Cardiac septum (tissue), 1 donor: Measurements from ENCODE around the gene PRDX2. TPM values are rescaled to one million over a fixed set of nuclear protein-coding genes. Genes with fewer than 3 reads are reported as not detected.
A peak's percentile ranks its signal among the peaks of the same experiment; 100 is the strongest.
"Not testable (repeated sequence)": the region's sequence is repeated elsewhere in the genome, so short reads cannot be mapped to it uniquely, and the experiment has no call there.

Experiments
- DNase-seq: peaks from one replicate; pipeline ENCODE4 v3.0.0-alpha.2; 2020; ENCODE audit warnings: low spot score
- intact Hi-C: fragments of 100-400 bp; cut with DNase I; formaldehyde crosslinking; loops from one replicate; pipeline ENCODE4 v1.14.0; 2022
- long read RNA-seq: library from polyadenylated mRNA; unstranded; transcript quantifications from one replicate; pipeline ENCODE4 v2.0.0, GENCODE V29; 2021
- total RNA-seq: library from RNA; stranded (reverse); fragmentation: NEBNext Ultra II Directional; extraction: Animal tissue kit (Norgen Biotek cat#: 25700); gene quantifications from one replicate; pipeline ENCODE4 v1.2.1, GENCODE V29; 2021
- donor health status: DM: no; HTN: no; CAD: no.

Gene PRDX2
- 595 TPM for total RNA-seq
- long read RNA-seq, transcript PRDX2-201 (6 exons, 987 nt) = major isoform, 1,012 of 1,073 reads
- long read RNA-seq, partial matches to known transcripts = 50 of 1,073 reads
- long read RNA-seq, other reads (novel, unspliced or antisense) = 7 of 1,073 reads

DNA sequence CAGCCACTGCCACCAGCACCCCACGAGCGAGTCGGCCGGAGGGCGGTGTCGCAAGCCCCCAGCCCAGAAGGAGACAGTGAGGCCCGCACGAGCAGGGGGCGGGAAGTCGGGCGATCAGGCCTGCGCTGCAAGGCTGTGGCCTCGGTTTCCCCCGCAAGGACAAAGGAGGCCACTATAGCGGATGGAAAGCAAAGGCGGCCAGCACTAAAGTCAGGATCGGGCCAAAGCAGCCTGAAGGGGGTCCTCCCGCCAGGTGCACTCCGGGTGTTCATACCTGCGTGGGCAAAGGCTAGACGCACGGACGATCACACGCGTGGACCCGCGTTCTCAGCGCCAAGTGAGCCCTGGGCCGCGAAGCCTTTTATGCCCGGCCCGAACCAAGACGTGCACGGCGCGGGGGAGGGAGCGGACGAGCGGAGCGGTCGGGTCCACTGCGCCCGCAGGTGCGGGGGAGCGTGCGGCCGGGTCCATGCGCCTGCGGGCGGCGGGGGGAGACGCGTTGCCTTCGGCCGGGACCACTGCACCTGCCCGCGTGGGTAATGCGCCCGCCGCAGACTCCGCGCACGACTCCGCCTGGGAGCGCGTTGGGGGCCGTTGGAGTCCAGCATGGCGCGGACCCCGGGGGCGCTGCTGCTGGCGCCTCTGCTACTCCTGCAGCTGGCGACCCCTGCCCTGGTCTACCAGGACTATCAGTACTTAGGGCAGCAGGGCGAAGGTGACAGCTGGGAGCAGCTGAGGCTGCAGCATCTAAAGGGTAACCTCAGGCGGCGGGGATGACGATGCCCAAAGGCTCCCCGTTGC, at the start of gene PRDX2, which contains the start of gene THSD8:
TSS of gene PRDX2 (minus strand) at position 335 of the 801 bp plus-strand sequence. CDS start 539 bp downstream, outside the sequence.
TSS of gene THSD8 (plus strand) at position 604 of the 801 bp plus-strand sequence. CDS start at position 607, 3 bp downstream.
- DNase-seq = peak; percentile 88
- intact Hi-C loops = loop anchor here (5.0 kb wide), 2 partner anchors 36 to 119 kb away; partner anchors contain the start of genes DHPS and MAST1

DNA sequence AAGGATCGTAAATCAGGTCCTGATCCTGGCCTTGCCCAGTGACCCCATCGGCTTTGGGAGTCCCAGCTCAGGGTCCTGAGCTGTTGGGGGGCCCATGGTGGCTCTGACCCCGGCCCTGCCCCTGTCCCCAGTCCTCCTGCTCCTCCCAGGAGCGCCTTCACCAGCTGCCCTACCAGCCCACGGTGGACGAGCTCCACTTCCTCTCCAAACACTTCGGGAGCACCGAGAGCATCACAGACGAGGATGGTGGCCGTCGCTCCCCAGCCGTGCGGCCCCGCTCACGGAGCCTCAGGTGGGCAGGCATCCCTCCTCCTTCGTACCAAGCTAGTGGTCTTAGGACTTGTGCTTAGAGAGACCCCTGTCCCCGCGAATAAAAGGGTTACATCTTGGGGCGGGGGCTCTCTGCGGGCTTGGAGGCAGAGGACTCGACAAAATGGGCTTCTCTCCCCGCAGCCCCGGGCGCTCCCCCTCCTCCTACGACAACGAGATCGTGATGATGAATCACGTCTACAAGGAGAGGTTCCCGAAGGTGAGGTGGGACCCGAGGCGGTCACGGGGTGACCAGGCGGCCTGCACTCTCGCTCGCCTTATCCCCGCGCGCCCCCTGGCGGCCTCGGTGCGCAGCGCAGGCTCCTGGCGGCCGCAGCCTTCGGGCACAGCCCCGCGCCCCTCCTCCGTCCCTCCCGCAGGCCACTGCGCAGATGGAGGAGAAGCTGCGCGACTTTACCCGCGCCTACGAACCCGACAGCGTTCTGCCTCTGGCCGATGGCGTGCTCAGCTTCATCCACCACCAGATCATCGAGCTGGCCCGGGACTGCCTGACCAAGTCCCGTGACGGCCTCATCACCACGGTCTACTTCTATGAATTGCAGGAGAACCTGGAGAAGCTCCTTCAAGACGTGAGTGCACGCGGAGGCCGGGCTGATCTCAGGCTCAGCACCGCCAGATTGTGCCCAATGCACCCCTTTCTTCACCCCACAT, 45.8 kb upstream of the PRDX2 start:
- peak; percentile 93 for DNase-seq
- intact Hi-C loops = loop anchor here (5.0 to 10.0 kb wide), 2 partner anchors 85 to 173 kb away; no protein-coding TSS in a partner anchor

GRCh38 chr19:12846613-12847012, 45.0 kb upstream of the PRDX2 start:
- intact Hi-C loops = loop anchor here (5.0 to 10.0 kb wide), 2 partner anchors 84 to 172 kb away; no protein-coding TSS in a partner anchor
- not testable (repeated sequence) for DNase-seq

DNA sequence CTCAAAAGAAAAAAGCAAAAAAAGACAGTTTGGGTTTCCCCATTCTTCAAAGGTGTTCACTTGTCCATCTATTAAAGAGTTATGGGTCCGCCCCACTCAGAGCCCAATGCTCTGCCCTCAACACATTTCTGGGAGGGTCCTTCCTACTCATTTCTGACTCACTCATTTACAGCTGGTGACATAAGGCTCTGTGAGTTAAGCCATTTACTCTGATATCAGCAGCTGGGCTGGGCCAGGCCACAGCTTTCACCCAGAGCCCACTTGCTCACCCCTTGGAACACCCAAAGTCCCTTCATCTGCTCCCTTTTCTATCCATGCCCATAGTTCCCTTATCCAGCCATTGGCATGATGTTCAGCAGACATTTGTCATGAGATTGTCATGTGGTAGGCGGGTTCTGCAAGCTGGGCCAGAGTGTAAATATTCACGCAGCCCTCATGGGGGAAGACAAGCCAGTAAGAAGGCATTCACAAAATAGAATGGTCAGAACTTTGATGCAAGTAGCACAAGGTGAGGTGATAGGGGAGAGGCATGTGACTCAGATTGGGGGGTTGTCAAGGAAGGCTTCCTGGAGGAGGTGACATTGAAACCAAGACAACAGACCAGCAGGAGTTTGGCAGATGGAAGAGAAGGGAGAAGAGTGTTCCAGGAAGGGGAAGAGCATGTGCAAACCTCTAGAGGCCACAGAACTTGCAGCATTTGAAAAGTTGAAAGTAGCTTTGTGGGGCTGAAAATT, 42.6 kb upstream of the PRDX2 start:
- DNase-seq = no peak
- intact Hi-C loops = loop anchor here (10.0 kb wide), 1 partner anchor 169 kb away; no protein-coding TSS in a partner anchor

DNA sequence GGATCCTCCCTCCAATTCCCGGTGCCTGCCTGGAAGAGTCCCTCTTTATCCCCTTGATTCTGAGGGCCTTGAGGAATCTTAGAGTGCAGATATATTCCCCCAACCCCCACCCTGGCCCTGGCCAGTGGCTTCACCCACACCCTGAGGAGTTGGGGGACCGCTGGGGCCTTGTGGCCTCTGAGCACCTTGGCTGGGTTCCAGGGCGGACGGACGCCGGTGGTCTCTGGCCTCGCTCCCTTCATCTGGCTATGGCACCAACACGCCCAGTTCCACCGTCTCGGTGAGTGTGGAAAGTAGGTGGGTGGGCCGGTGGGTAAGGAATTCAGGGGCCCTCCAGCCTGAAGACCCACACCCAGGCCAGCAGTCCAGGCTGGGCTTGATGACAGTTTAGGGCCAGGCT, 41.7 kb upstream of the PRDX2 start:
- intact Hi-C loops = loop anchor here (10.0 kb wide), 1 partner anchor 169 kb away; no protein-coding TSS in a partner anchor
- no peak for DNase-seq

DNA sequence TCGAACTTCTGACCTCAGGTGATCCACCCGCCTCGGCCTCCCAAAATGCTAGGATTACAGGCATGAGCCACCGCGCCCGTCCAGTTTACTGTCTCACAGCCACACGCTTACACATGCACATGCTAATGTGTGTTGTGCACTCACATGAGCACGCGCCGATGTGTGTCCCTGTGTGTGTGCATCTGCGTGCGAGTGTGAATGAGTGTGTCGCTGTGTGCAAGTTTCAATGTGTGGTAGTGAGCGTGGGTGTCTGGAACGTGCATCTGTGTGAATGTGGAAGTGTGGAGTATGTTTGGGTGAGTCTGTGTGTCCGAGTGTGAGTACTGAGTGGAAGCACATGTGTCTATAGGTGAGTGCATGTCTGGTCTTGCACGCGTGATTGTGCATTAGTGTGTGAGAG, 40.9 kb upstream of the PRDX2 start:
- intact Hi-C loops = loop anchor here (10.0 kb wide), 1 partner anchor 168 kb away; no protein-coding TSS in a partner anchor
- no peak for DNase-seq

- DNase-seq = no peak
- intact Hi-C loops = loop anchor here (10.0 kb wide), 1 partner anchor 166 kb away; no protein-coding TSS in a partner anchor
These were observed 39.5 kb upstream of the PRDX2 start for GRCh38 chr19:12841094-12841493.

- intact Hi-C loops = loop anchor here (10.0 kb wide), 1 partner anchor 166 kb away; no protein-coding TSS in a partner anchor
- no peak for DNase-seq
These were observed 38.8 kb upstream of the PRDX2 start for GRCh38 chr19:12840091-12841079.

- intact Hi-C loops = loop anchor here (5.0 kb wide), 1 partner anchor 37 kb away; the partner anchor contains the start of genes PRDX2 and THSD8
- DNase-seq = no peak
These were observed 37.5 kb upstream of the PRDX2 start for GRCh38 chr19:12838886-12839756.

DNA sequence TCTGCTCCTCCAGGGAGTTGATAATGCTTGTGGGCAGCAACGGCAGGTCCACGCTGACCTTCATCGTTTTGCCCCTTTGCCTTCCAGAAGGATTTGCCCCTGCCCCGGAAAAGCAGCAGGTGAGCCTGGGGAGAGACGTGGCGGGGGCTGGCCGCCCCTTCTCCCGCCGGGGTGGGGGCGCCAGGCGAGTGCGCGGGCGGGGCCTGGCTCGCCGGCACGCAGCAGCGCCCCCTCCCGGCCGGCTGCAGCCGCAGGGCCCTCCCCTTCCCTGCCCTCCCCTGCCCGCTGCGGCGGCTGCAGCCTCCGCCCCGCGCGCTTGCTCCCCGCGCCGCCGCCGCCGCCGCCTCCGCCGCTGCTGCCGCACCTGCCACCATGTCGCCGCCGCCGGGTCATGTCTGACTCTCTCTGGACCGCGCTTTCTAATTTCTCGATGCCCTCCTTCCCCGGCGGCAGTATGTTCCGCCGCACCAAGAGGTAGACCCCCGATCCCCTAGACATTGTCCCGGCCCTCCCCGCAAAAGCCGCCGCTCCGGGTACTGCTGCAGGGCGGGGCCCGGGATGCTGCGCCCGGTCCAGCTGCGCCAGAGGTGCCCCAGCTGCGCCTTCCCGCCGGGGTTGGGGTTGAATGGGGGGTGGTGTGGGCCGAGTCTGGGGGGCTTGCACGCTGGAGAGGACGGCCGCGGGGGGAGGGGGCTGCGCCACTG, 36.7 kb upstream of the PRDX2 start, which contains the start of gene MAST1:
TSS of gene MAST1 (plus strand) at position 334 of the 704 bp plus-strand sequence. CDS start at position 392, 58 bp downstream.
- no peak for DNase-seq
- intact Hi-C loops = loop anchor here (5.0 kb wide), 1 partner anchor 36 kb away; the partner anchor contains the start of genes PRDX2 and THSD8

- DNase-seq = no peak
- intact Hi-C loops = loop anchor here (5.0 kb wide), 1 partner anchor 35 kb away; the partner anchor contains the start of genes PRDX2 and THSD8
These were observed 35.6 kb upstream of the PRDX2 start for GRCh38 chr19:12837225-12837624.

DNA sequence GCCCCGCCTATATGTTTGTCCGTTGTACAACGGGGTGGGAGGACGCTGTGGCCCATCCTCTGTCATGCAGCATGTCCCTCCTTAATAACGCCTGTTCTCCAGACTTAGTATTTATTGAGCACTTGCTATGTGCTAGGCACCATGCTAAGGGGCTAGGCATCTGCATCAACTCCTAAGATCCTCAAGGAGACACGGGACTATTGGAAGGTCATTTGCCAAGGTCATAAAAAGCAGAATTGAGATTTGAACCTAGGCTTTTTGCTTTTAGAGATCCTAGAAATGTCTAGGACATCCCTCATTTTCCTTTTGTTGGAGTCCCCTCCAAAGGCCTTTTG, 34.9 kb upstream of the PRDX2 start:
- no peak for DNase-seq
- intact Hi-C loops = loop anchor here (5.0 kb wide), 1 partner anchor 34 kb away; the partner anchor contains the start of genes PRDX2 and THSD8

- no peak for DNase-seq
- intact Hi-C loops = loop anchor here (5.0 kb wide), 1 partner anchor 33 kb away; the partner anchor contains the start of genes PRDX2 and THSD8
These were observed 33.6 kb upstream of the PRDX2 start for GRCh38 chr19:12834976-12835757.

GRCh38 chr19:12834566-12834943, 33.0 kb upstream of the PRDX2 start, which contains the start of gene RTBDN:
Gene RTBDN (minus strand): TSS chr19:12834579. CDS start chr19:12829979, 4,600 bp downstream.
- intact Hi-C loops = no loop called here
- DNase-seq = no peak
